ENCODE data around the gene SFXN3.
A peak's percentile ranks its signal among the peaks of the same experiment; 100 is the strongest.

SFXN3 gene

DNA sequence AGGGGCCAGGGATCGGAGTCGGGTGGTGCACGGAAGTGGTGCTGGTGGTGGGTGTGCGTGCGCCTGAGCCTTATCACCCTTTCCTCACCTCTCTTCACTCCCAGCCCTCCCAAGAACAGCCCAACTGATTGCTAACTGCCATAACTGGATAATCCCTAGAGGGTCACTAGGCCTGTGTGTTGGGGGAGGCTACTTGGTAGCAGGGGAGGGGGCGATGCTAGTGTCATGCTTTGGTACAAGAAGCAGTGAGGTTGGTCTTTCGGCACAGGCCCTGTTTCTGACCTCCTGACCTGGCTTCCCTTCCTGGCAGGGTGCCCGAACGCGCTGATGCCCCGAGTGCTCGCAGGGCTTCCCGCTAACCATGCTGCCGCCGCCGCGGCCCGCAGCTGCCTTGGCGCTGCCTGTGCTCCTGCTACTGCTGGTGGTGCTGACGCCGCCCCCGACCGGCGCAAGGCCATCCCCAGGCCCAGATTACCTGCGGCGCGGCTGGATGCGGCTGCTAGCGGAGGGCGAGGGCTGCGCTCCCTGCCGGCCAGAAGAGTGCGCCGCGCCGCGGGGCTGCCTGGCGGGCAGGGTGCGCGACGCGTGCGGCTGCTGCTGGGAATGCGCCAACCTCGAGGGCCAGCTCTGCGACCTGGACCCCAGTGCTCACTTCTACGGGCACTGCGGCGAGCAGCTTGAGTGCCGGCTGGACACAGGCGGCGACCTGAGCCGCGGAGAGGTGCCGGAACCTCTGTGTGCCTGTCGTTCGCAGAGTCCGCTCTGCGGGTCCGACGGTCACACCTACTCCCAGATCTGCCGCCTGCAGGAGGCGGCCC is 31.4 kb downstream of the SFXN3 start:
- in situ Hi-C loops (cut with MboI; ENCODE audit: low sequenced_read_pairs, unreplicated experiment), result no loop called here
- TF ChIP-seq, protein P1, sequence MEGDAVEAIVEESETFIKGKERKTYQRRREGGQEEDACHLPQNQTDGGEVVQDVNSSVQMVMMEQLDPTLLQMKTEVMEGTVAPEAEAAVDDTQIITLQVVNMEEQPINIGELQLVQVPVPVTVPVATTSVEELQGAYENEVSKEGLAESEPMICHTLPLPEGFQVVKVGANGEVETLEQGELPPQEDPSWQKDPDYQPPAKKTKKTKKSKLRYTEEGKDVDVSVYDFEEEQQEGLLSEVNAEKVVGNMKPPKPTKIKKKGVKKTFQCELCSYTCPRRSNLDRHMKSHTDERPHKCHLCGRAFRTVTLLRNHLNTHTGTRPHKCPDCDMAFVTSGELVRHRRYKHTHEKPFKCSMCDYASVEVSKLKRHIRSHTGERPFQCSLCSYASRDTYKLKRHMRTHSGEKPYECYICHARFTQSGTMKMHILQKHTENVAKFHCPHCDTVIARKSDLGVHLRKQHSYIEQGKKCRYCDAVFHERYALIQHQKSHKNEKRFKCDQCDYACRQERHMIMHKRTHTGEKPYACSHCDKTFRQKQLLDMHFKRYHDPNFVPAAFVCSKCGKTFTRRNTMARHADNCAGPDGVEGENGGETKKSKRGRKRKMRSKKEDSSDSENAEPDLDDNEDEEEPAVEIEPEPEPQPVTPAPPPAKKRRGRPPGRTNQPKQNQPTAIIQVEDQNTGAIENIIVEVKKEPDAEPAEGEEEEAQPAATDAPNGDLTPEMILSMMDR (IDR thresholded peaks at IDR 0.05; ENCODE audit: borderline replicate concordance, control extremely low read depth, extremely low read depth, insufficient read depth, missing control alignments), result peak; percentile 83
- DNase-seq (ENCODE audit: low spot score), result peak; percentile 79

DNA sequence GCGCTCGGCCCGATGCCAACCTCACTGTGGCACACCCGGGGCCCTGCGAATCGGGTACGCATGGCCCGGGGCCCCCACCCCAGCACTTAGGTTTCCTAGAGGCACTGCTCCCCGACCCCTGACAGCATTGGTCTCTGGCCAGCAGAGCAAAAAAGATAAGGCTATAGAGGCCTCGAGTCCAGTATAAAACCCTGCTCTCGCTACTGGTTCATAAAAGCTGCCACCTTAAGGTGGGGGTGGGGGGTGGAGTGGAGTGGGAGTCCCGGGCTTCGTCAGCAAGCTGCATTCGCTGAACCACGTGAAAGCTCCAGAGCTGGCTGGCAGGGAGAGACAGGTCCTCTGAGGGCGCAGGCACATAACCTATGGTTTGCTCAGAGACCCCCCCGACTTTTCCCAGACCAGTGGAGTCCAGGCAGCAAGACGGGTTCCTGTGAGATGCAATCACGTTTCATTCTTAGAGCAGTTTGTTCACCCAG is 32.1 kb downstream of the SFXN3 start:
- TF ChIP-seq, protein P1 (IDR thresholded peaks at IDR 0.05; ENCODE audit: borderline replicate concordance, control extremely low read depth, extremely low read depth, insufficient read depth, missing control alignments), result no peak
- no peak for DNase-seq (ENCODE audit: low spot score)
- in situ Hi-C loops (cut with MboI; ENCODE audit: low sequenced_read_pairs, unreplicated experiment), result no loop called here

DNA sequence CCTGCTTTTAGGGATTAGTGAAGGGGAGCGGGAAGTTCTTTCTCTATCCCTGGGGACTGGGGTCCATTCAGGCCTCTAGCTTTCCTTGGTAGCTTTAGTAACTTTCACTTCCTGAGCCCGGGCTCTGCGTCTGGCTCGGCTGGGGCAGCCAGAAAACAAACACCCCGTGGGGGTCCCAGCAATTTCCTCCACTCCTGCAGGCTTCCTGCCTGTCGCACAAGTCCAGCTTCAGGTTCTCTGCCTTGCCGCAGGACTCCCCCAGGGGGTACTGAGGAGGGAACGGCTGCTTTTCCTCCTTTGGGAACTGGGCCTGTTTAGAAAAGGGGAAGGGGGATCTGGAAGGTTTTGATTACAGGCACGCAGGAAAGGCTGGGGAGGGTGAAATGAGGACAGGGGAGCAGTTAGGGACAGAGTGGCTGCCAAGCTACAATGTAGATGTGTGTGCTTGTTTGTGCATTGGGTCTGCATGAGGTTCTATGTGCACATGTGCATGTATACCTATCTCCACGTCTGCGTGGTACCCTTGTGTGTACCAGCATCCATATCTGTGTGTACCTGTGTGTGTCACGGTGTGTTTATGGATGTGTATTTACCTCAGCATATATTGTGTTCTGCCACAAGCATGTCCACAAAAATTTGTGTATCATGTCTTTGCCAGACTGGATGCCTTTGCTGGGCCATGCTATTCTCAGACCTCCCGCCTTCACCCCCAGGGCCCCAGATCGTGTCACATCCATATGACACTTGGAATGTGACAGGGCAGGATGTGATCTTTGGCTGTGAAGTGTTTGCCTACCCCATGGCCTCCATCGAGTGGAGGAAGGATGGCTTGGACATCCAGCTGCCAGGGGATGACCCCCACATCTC is 32.7 kb downstream of the SFXN3 start:
- no peak for DNase-seq (ENCODE audit: low spot score)

DNA sequence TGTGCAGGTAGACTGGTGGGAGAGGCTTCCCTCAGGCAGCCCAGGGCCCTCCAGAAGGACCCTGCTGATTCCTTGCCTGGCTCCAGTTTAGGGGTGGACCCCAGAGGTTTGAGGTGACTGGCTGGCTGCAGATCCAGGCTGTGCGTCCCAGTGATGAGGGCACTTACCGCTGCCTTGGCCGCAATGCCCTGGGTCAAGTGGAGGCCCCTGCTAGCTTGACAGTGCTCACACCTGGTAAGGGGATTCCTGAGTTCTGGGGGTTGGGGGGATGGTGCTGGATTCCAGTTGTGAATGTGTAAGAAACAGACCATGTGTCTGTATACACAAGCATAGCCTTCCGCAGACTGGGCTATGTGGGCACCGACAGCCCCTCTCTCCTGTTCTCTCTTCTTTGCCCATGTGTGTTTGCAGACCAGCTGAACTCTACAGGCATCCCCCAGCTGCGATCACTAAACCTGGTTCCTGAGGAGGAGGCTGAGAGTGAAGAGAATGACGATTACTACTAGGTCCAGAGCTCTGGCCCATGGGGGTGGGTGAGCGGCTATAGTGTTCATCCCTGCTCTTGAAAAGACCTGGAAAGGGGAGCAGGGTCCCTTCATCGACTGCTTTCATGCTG is 33.5 kb downstream of the SFXN3 start:
- no peak for DNase-seq (ENCODE audit: low spot score)
- in situ Hi-C loops (cut with MboI; ENCODE audit: low sequenced_read_pairs, unreplicated experiment), result no loop called here
- TF ChIP-seq, protein P1 (IDR thresholded peaks at IDR 0.05; ENCODE audit: borderline replicate concordance, control extremely low read depth, extremely low read depth, insufficient read depth, missing control alignments), result no peak

More for the DNA sequence above, 32.7 kb downstream of the SFXN3 start:
- in situ Hi-C loops (cut with MboI; ENCODE audit: low sequenced_read_pairs, unreplicated experiment), result no loop called here
- TF ChIP-seq, protein P1 (IDR thresholded peaks at IDR 0.05; ENCODE audit: borderline replicate concordance, control extremely low read depth, extremely low read depth, insufficient read depth, missing control alignments), result no peak

DNA sequence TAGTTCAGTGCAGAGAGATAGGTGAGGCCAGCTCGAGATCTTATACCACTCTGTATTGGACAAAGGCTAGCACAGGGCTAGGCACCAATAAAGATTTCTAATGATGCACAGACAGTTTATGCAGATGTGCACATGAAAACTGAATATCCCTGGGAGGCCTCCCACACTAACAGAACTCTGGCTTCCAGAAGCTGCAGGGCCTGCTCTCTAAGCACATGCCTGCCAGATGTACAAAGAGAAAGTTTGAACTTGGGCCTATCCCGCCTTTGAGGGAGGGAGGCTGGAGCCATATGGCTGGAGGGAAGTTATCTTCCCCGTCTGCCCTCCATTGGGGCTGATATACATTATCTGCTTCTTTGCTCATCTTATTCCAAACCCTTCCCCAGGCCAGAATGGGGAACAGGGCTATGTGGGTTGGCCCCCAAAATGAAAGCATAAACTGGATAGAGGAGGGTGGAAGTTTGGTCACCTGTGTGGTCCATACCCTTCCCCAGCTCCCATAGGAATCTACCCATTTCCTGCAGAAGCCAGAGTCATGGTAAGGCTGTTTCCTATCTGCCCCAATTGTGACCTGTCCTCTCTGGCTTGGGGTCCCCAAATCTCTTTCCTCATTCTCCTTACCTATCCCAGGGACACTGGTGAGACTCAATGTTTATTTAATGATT is 34.6 kb downstream of the SFXN3 start:
- in situ Hi-C loops (cut with MboI; ENCODE audit: low sequenced_read_pairs, unreplicated experiment), result no loop called here
- TF ChIP-seq, protein P1 (IDR thresholded peaks at IDR 0.05; ENCODE audit: borderline replicate concordance, control extremely low read depth, extremely low read depth, insufficient read depth, missing control alignments), result no peak
- peak; percentile 17 for DNase-seq (ENCODE audit: low spot score)

All from GM13976 (cell line).